CD14-positive monocyte (primary cell): Measurements from ENCODE around the gene YWHAE. TPM values are rescaled to one million over a fixed set of nuclear protein-coding genes. Genes with fewer than 3 reads are reported as not detected.

Source experiments
- DNase-seq, 3 donors: peaks; one replicate each; pipeline ENCODE4 v3.0.0-alpha.2; 2011 to 2022
- H2AFZ ChIP-seq: 2 replicates; pipeline ENCODE4 v1.6.0; 2012; ENCODE audit warnings: mild to moderate bottlenecking, low read depth, low read length, inconsistent platforms; ENCODE audit not compliant: insufficient read depth, poor library complexity, severe bottlenecking
- H3K27ac ChIP-seq, 2 donors: 1 replicate in 1 of 2; 2 replicates in 1 of 2; pipeline ENCODE4 v1.5.1; 2012 to 2013; ENCODE audit warnings: low read length in 2 of 2, control low read depth in 1 of 2, inconsistent platforms in 1 of 2, low read depth in 1 of 2, mild to moderate bottlenecking in 1 of 2
- H3K27me3 ChIP-seq, 2 donors: one replicate each; pipeline versions ENCODE4 v1.6.0 to v1.6.1; 2011 to 2013; ENCODE audit warnings: low read length in 2 of 2; ENCODE audit not compliant: control insufficient read depth in 2 of 2, insufficient read depth in 2 of 2
- H3K36me3 ChIP-seq, 2 donors: replicated peaks in 1 of 2; 1 replicate in 1 of 2; 2 replicates in 1 of 2; pipeline versions ENCODE4 v1.5.1 to v1.6.1; 2012 to 2013; ENCODE audit warnings: low read length in 2 of 2, control low read depth in 1 of 2, inconsistent platforms in 1 of 2, mild to moderate bottlenecking in 1 of 2; ENCODE audit not compliant: insufficient read depth in 2 of 2, control insufficient read depth in 1 of 2
- H3K4me1 ChIP-seq, 2 donors: 1 replicate in 1 of 2; 2 replicates in 1 of 2; pipeline versions ENCODE4 v1.5.1 to v1.6.1; 2012 to 2013; ENCODE audit warnings: low read length in 2 of 2, control low read depth in 1 of 2, inconsistent platforms in 1 of 2, mild to moderate bottlenecking in 1 of 2, moderate library complexity in 1 of 2; ENCODE audit not compliant: insufficient read depth in 2 of 2, control insufficient read depth in 1 of 2
- H3K4me2 ChIP-seq: replicated peaks from 2 replicates; pipeline ENCODE3; 2012; ENCODE audit warnings: low read length, moderate library complexity, mild to moderate bottlenecking; ENCODE audit not compliant: poor library complexity, severe bottlenecking; ENCODE audit errors: extremely low read depth
- H3K4me3 ChIP-seq, 3 experiments: fragments of 200-600 bp in 1 of 3; sonication (generic) in 1 of 3; replicated peaks in 1 of 3; 1 replicate in 2 of 3; 2 replicates in 1 of 3; pipeline ENCODE4 v1.5.1; 2011 to 2013; ENCODE audit warnings: low read length in 3 of 3, mild to moderate bottlenecking in 3 of 3, control low read depth in 2 of 3, low read depth in 2 of 3, inconsistent platforms in 1 of 3, moderate library complexity in 1 of 3
- H3K79me2 ChIP-seq: 2 replicates; pipeline ENCODE4 v1.6.0; 2012; ENCODE audit warnings: mild to moderate bottlenecking, control low read depth, inconsistent platforms, low read length, moderate library complexity; ENCODE audit not compliant: insufficient read depth
- H3K9ac ChIP-seq: 2 replicates; pipeline ENCODE4 v1.6.0; 2017; ENCODE audit warnings: low read length, mild to moderate bottlenecking; ENCODE audit not compliant: insufficient read depth, poor library complexity, severe bottlenecking
- H3K9me3 ChIP-seq, 2 donors: replicated peaks in 1 of 2; 1 replicate in 1 of 2; 2 replicates in 1 of 2; pipeline versions ENCODE4 v1.5.1 to v1.6.1; 2012 to 2013; ENCODE audit warnings: low read length in 2 of 2, control low read depth in 1 of 2; ENCODE audit not compliant: control insufficient read depth in 1 of 2, insufficient read depth in 1 of 2
- H4K20me1 ChIP-seq: 2 replicates; pipeline ENCODE4 v1.6.0; 2012; ENCODE audit warnings: mild to moderate bottlenecking, low read length, control low read depth, moderate library complexity; ENCODE audit not compliant: insufficient read depth
- H3K27ac Mint-ChIP-seq, 7 donors: one replicate each; pipeline ENCODE4 v1.8.0; 2020; ENCODE audit warnings: mild to moderate bottlenecking in 7 of 7, mixed read lengths in 7 of 7, moderate library complexity in 6 of 7, inconsistent platforms in 2 of 7
- H3K27me3 Mint-ChIP-seq, 3 donors: one replicate each; pipeline ENCODE4 v1.8.0; 2021 to 2022; ENCODE audit warnings: low read depth in 3 of 3, mild to moderate bottlenecking in 3 of 3, mixed read lengths in 3 of 3, moderate library complexity in 3 of 3, inconsistent platforms in 1 of 3
- H3K36me3 Mint-ChIP-seq, 2 donors: one replicate each; pipeline ENCODE4 v1.8.0; 2020; ENCODE audit warnings: mixed read lengths in 2 of 2, inconsistent platforms in 1 of 2, mild to moderate bottlenecking in 1 of 2
- H3K4me1 Mint-ChIP-seq: one replicate; pipeline ENCODE4 v1.8.0; 2020; ENCODE audit warnings: mild to moderate bottlenecking, mixed read lengths
- H3K4me3 Mint-ChIP-seq, 2 donors: one replicate each; pipeline ENCODE4 v1.8.0; 2020; ENCODE audit warnings: mild to moderate bottlenecking in 2 of 2, mixed read lengths in 2 of 2, moderate library complexity in 1 of 2
- H3K9me3 Mint-ChIP-seq, 7 donors: one replicate each; pipeline ENCODE4 v1.8.0; 2020 to 2022; ENCODE audit warnings: mixed read lengths in 7 of 7, mild to moderate bottlenecking in 6 of 7, moderate library complexity in 6 of 7, inconsistent platforms in 2 of 7
- WGBS: methylation state at CpG from one replicate; pipeline ENCODE4 v1.1.5; 2013; ENCODE audit warnings: missing lambda C conversion rate; ENCODE audit not compliant: insufficient coverage; 5-methylcytosine and 5-hydroxymethylcytosine counted together
- intact Hi-C, 2 donors: fragments of 100-400 bp; cut with micrococcal nuclease; formaldehyde crosslinking; loops; one replicate each; pipeline versions ENCODE4 v1.15.0 to v1.15.1; 2023
- polyA plus RNA-seq, 3 donors: library from polyadenylated mRNA; depleted of rRNA in 1 of 3; unstranded in 2 of 3; stranded (reverse) in 1 of 3; fragments of 300-500 nt in 2 of 3; fragments of >200 nt in 1 of 3; fragmentation: Illumina TruSeq in 2 of 3; gene quantifications; 1 replicate in 2 of 3; 2 replicates in 1 of 3; pipeline ENCODE4 v1.2.3, GENCODE V29; 2012 to 2021
- TF ChIP-seq, protein P1 (sequence below): fragments of 200-600 bp; IDR thresholded peaks from one replicate; pipeline ENCODE4 v1.8.0; 2022; ENCODE audit warnings: antibody characterized with exemption, mild to moderate bottlenecking

YWHAE gene
- polyA plus RNA-seq, 3 donors = 165 to 185 (median 168) TPM

DNA sequence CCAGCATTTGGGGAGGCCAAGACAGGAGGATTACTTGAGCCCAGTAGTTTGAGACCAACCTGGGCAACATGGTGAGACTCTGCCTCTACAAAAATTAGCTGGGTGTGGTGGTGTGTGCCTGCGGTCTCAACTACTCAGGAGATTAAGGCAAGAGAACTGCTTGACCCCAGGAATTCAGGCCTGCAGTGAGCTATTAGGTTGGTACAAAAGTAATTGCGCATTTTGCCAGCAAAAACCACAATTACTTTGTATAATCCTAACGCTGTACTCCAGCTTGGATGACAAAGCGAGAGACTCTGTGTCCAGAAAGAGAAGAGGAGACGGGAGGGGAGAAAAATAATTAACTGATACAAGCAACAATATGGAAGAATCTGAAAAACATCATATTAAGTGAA, 32.7 kb downstream of the YWHAE start:
- peak overlapping the region in 6 of 7 donors; percentile 18 to 74 (median 41) for H3K27ac Mint-ChIP-seq
- Histone ChIP-seq H3K4me2 (no peak overlapping the region), H4K20me1 (peaks cover 100% of the 10 kb centered on the region)

GRCh38 chr17:1366234-1366633, 33.8 kb downstream of the YWHAE start:
- Histone ChIP-seq H3K79me2 (peaks cover 88% of the 10 kb centered on the region), H3K4me3 (no peak overlapping the region), H3K36me3 (peaks cover 8 to 12% of the 10 kb centered on the region in 2 donors), H3K27me3 (no peaks in the 10 kb centered on the region), H3K4me1 (peaks cover 41 to 46% of the 10 kb centered on the region in 2 donors), H3K27ac (no peak overlapping the region), H2AFZ (no peak overlapping the region), H3K4me2 (no peak overlapping the region), H4K20me1 (peaks cover 100% of the 10 kb centered on the region), H3K9me3 (no peaks in the 10 kb centered on the region), H3K9ac (no peak overlapping the region)
- Mint-ChIP-seq H3K27ac (no peak overlapping the region), H3K4me3 (no peak overlapping the region), H3K27me3 (peaks cover 0 to 2% (median 0%) of the 10 kb centered on the region in 3 donors), H3K36me3 (peaks cover 13 to 27% of the 10 kb centered on the region in 2 donors), H3K9me3 (no peaks in the 10 kb centered on the region), H3K4me1 (peaks cover 59% of the 10 kb centered on the region)
- intact Hi-C loops = loop anchor here in 1 of 2 donors (2.0 to 10.0 kb wide), 4 partner anchors 36 to 279 kb away; partner anchors contain the start of genes CRK, RILP, SCARF1 and YWHAE
- 81% methylated on average over 7 of the region's 7 CpGs for WGBS
- no peak for DNase-seq
- TF ChIP-seq, protein P1, sequence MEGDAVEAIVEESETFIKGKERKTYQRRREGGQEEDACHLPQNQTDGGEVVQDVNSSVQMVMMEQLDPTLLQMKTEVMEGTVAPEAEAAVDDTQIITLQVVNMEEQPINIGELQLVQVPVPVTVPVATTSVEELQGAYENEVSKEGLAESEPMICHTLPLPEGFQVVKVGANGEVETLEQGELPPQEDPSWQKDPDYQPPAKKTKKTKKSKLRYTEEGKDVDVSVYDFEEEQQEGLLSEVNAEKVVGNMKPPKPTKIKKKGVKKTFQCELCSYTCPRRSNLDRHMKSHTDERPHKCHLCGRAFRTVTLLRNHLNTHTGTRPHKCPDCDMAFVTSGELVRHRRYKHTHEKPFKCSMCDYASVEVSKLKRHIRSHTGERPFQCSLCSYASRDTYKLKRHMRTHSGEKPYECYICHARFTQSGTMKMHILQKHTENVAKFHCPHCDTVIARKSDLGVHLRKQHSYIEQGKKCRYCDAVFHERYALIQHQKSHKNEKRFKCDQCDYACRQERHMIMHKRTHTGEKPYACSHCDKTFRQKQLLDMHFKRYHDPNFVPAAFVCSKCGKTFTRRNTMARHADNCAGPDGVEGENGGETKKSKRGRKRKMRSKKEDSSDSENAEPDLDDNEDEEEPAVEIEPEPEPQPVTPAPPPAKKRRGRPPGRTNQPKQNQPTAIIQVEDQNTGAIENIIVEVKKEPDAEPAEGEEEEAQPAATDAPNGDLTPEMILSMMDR = no peak

More for the DNA sequence above, 32.7 kb downstream of the YWHAE start:
- Mint-ChIP-seq H3K27me3 (peaks cover 0 to 2% (median 0%) of the 10 kb centered on the region in 3 donors), H3K36me3 (peaks cover 15 to 27% of the 10 kb centered on the region in 2 donors), H3K4me1 (peaks cover 48% of the 10 kb centered on the region), H3K4me3 (no peak overlapping the region), H3K9me3 (no peaks in the 10 kb centered on the region)
- no peaks in the 10 kb centered on the region for H3K9me3 ChIP-seq
- no peak overlapping the region for H2AFZ ChIP-seq
- peaks cover 6 to 17% of the 10 kb centered on the region in 2 donors for H3K36me3 ChIP-seq
- H3K4me3 ChIP-seq = no peak overlapping the region
- peak overlapping the region in 1 of 2 donors; percentile 3 for H3K27ac ChIP-seq
- 83% methylated on average over 1 of the region's 5 CpGs for WGBS
- no peak overlapping the region for H3K9ac ChIP-seq
- H3K4me1 ChIP-seq = peaks cover 29 to 35% of the 10 kb centered on the region in 2 donors
- no peaks in the 10 kb centered on the region for H3K27me3 ChIP-seq
- TF ChIP-seq, protein P1 = no peak
- no peak for DNase-seq
- intact Hi-C loops = loop anchor here in 1 of 2 donors (2.0 to 10.0 kb wide), 4 partner anchors 35 to 277 kb away; partner anchors contain the start of genes CRK, RILP, SCARF1 and YWHAE
- peaks cover 88% of the 10 kb centered on the region for H3K79me2 ChIP-seq
